HEK293 (cell line): ENCODE results near the gene MYOD1.

Experiments
- CTCF ChIA-PET: fragments of 350-600 bp; formaldehyde crosslinking; extraction: SDS; loops from one replicate; lab custom pipeline; 2021; ENCODE audit warnings: antibody characterized with exemption; lab: Yijun Ruan, JAX
- POLR2A ChIA-PET: fragments of 300-600 bp; formaldehyde crosslinking; extraction: SDS; loops from one replicate; lab custom pipeline; 2020; ENCODE audit warnings: antibody characterized with exemption, inconsistent platforms; lab: Yijun Ruan, JAX
- H3K27ac ChIP-seq: fragments of 200-500 bp; sonication (Bioruptor generic); 2 replicates; pipeline ENCODE4 v1.5.1; 2014; ENCODE audit warnings: low read depth, low read length, control low read depth, inconsistent platforms; ENCODE audit errors: extremely low read depth
- H3K36me3 ChIP-seq, 2 experiments: fragments of 200-500 bp in 1 of 2; sonication (Bioruptor generic) in 1 of 2; 1 replicate in 1 of 2; 2 replicates in 1 of 2; pipeline ENCODE4 v1.5.1; 2014 to 2017; ENCODE audit warnings: inconsistent platforms in 2 of 2, low read length in 2 of 2; ENCODE audit not compliant: control insufficient read depth in 2 of 2, insufficient read depth in 1 of 2
- H3K4me1 ChIP-seq: fragments of 200-500 bp; sonication (Bioruptor generic); 2 replicates; pipeline ENCODE4 v1.5.1; 2014; ENCODE audit warnings: mild to moderate bottlenecking, low read length, inconsistent platforms; ENCODE audit not compliant: control insufficient read depth, insufficient read depth
- H3K4me3 ChIP-seq: 2 replicates; pipeline ENCODE4 v1.5.1; 2011; ENCODE audit warnings: low read depth, mild to moderate bottlenecking, control low read depth, low read length, moderate library complexity
- H3K9me3 ChIP-seq: fragments of 200-500 bp; sonication (Bioruptor generic); 2 replicates; pipeline ENCODE4 v1.5.1; 2014; ENCODE audit warnings: low read depth, low read length, inconsistent platforms; ENCODE audit not compliant: control insufficient read depth, insufficient read depth
- CTCF ChIP-seq: fragments of 450-650 bp; formaldehyde crosslinking; IDR thresholded peaks from 2 replicates; pipeline ENCODE4 v1.5.1; 2016; ENCODE audit warnings: missing biosample characterization, missing genetic modification characterization
- GFI1B ChIP-seq: fragments of 450-650 bp; formaldehyde crosslinking; IDR thresholded peaks from 2 replicates; pipeline ENCODE4 v1.5.1; 2016; ENCODE audit warnings: missing biosample characterization, missing genetic modification characterization
- KLF10 ChIP-seq: fragments of 450-650 bp; IDR thresholded peaks from 2 replicates; pipeline ENCODE4 v1.5.1; 2018; ENCODE audit warnings: missing biosample characterization, mild to moderate bottlenecking, missing genetic modification characterization
- KLF8 ChIP-seq: fragments of 450-650 bp; formaldehyde crosslinking; IDR thresholded peaks from 2 replicates; pipeline ENCODE4 v1.5.1; 2016; ENCODE audit warnings: missing biosample characterization, missing genetic modification characterization
- MYNN ChIP-seq: fragments of 450-650 bp; formaldehyde crosslinking; IDR thresholded peaks from 2 replicates; pipeline ENCODE4 v1.5.1; 2016; ENCODE audit warnings: missing biosample characterization, missing genetic modification characterization, borderline replicate concordance
- PRDM10 ChIP-seq: fragments of 450-650 bp; formaldehyde crosslinking; IDR thresholded peaks from 2 replicates; pipeline ENCODE4 v1.5.1; 2016; ENCODE audit warnings: missing biosample characterization, missing genetic modification characterization
- TRIM28 ChIP-seq: IDR thresholded peaks from 2 replicates; pipeline ENCODE4 v1.6.1; 2011; ENCODE audit warnings: low read length, control low read depth, borderline replicate concordance
- ZBTB8A ChIP-seq: fragments of 450-650 bp; formaldehyde crosslinking; IDR thresholded peaks from 2 replicates; pipeline ENCODE4 v1.5.1; 2016; ENCODE audit warnings: missing biosample characterization, missing genetic modification characterization
- ZFHX2 ChIP-seq: fragments of 450-650 bp; formaldehyde crosslinking; conservative IDR thresholded peaks from 2 replicates; pipeline ENCODE4 v1.5.1; 2016; ENCODE audit warnings: missing biosample characterization, missing genetic modification characterization
- ZFP3 ChIP-seq: fragments of 450-650 bp; formaldehyde crosslinking; IDR thresholded peaks from 2 replicates; pipeline ENCODE4 v1.5.1; 2016; ENCODE audit warnings: low read depth, missing biosample characterization, missing genetic modification characterization
- ZNF112 ChIP-seq: fragments of 450-650 bp; formaldehyde crosslinking; IDR thresholded peaks from 2 replicates; pipeline ENCODE4 v1.5.0; 2017; ENCODE audit warnings: missing biosample characterization, missing genetic modification characterization
- ZNF16 ChIP-seq: fragments of 450-650 bp; formaldehyde crosslinking; IDR thresholded peaks from 2 replicates; pipeline ENCODE4 v1.5.1; 2016; ENCODE audit warnings: low read depth, missing biosample characterization, missing genetic modification characterization
- ZNF18 ChIP-seq: fragments of 450-650 bp; formaldehyde crosslinking; IDR thresholded peaks from 2 replicates; pipeline ENCODE4 v1.5.1; 2016; ENCODE audit warnings: missing biosample characterization, missing genetic modification characterization
- ZNF280C ChIP-seq: fragments of 450-650 bp; formaldehyde crosslinking; IDR thresholded peaks from 2 replicates; pipeline ENCODE4 v1.5.1; 2016; ENCODE audit warnings: missing biosample characterization, missing genetic modification characterization
- ZNF311 ChIP-seq: fragments of 450-650 bp; formaldehyde crosslinking; IDR thresholded peaks from 2 replicates; pipeline ENCODE4 v1.5.1; 2017; ENCODE audit warnings: missing biosample characterization, missing genetic modification characterization, borderline replicate concordance
- ZNF404 ChIP-seq: fragments of 450-650 bp; formaldehyde crosslinking; IDR thresholded peaks from 2 replicates; pipeline ENCODE4 v1.5.1; 2017; ENCODE audit warnings: missing biosample characterization, missing genetic modification characterization
- ZNF544 ChIP-seq: fragments of 450-650 bp; formaldehyde crosslinking; IDR thresholded peaks from 2 replicates; pipeline ENCODE4 v1.5.0; 2017; ENCODE audit warnings: missing biosample characterization, missing genetic modification characterization
- ZNF548 ChIP-seq: fragments of 450-650 bp; formaldehyde crosslinking; IDR thresholded peaks from 2 replicates; pipeline ENCODE4 v1.5.1; 2016; ENCODE audit warnings: missing biosample characterization, missing genetic modification characterization
- ZNF626 ChIP-seq: fragments of 450-650 bp; sonication (Bioruptor Pico); formaldehyde crosslinking; IDR thresholded peaks from 2 replicates; pipeline ENCODE4 v1.5.1; 2018; ENCODE audit warnings: missing biosample characterization, missing genetic modification characterization, inconsistent platforms
- ZNF645 ChIP-seq: fragments of 450-650 bp; formaldehyde crosslinking; IDR thresholded peaks from 2 replicates; pipeline ENCODE4; 2016; ENCODE audit warnings: missing biosample characterization, missing genetic modification characterization
- ZNF654 ChIP-seq: fragments of 450-650 bp; formaldehyde crosslinking; IDR thresholded peaks from 2 replicates; pipeline ENCODE4 v1.5.1; 2016; ENCODE audit warnings: low read depth, missing biosample characterization, missing genetic modification characterization
- ZNF777 ChIP-seq: fragments of 450-650 bp; formaldehyde crosslinking; IDR thresholded peaks from 2 replicates; pipeline ENCODE4 v1.5.1; 2017; ENCODE audit warnings: missing biosample characterization, missing genetic modification characterization, borderline replicate concordance
- ZNF830 ChIP-seq: fragments of 450-650 bp; IDR thresholded peaks from 2 replicates; pipeline ENCODE4 v1.5.0; 2018; ENCODE audit warnings: missing biosample characterization, missing genetic modification characterization, low read depth, mild to moderate bottlenecking, moderate library complexity
- ZNF837 ChIP-seq: fragments of 450-650 bp; formaldehyde crosslinking; IDR thresholded peaks from 2 replicates; pipeline ENCODE4 v1.5.1; 2016; ENCODE audit warnings: missing biosample characterization, missing genetic modification characterization
- ZSCAN30 ChIP-seq: fragments of 450-650 bp; IDR thresholded peaks from 2 replicates; pipeline ENCODE4 v1.5.1; 2018; ENCODE audit warnings: missing biosample characterization, mild to moderate bottlenecking, missing genetic modification characterization, moderate library complexity

MYOD1 gene

GRCh38 chr11:17733261-17733660, 13.9 kb downstream of the MYOD1 start:
- Histone ChIP-seq H3K4me3 (no peak overlapping the region), H3K36me3 (no peaks in the 10 kb centered on the region), H3K27ac (no peak overlapping the region), H3K9me3 (no peaks in the 10 kb centered on the region), H3K4me1 (no peaks in the 10 kb centered on the region)
- CTCF ChIA-PET = interaction anchor here (0.7 to 7.8 kb wide), 8 partner anchors 11 to 441 kb away, joined by 3 to 357 read pairs (median 8); no protein-coding TSS in a partner anchor
- POLR2A ChIA-PET = interaction anchor here (0.8 kb wide), 1 partner anchor 240 kb away, joined by 3 read pairs; no protein-coding TSS in a partner anchor
- TF ChIP-seq MYNN = no peak
- TF ChIP-seq ZNF16 (tag by site-specific recombination) = no peak

GRCh38 chr11:17734418-17734911, 15.1 kb downstream of the MYOD1 start, which contains the start of gene KCNC1:
Gene KCNC1 (plus strand): TSS chr11:17734781. CDS start chr11:17736003, 1,222 bp downstream.
- H3K9me3 ChIP-seq = no peaks in the 10 kb centered on the region
- H3K4me1 ChIP-seq = no peaks in the 10 kb centered on the region
- peak within 1 kb of the TSS; percentile 24; the same call in 1 of the 2 replicates for H3K27ac ChIP-seq
- H3K36me3 ChIP-seq = no peaks in the 10 kb centered on the region
- CTCF ChIA-PET = interaction anchor here (0.6 to 7.8 kb wide), 8 partner anchors 10 to 371 kb away, joined by 3 to 357 read pairs (median 4); partner anchors contain the start of gene SAAL1
- H3K4me3 ChIP-seq = peak within 1 kb of the TSS; percentile 53
- POLR2A ChIA-PET = interaction anchor here (0.6 kb wide), 1 partner anchor 9 kb away, joined by 3 read pairs; no protein-coding TSS in a partner anchor
- no peak for TF ChIP-seq ZNF548 (tag by site-specific recombination)
- TF ChIP-seq ZNF404 (tag by site-specific recombination) = no peak
- no peak for TF ChIP-seq ZFP3 (tag by site-specific recombination)
- TF ChIP-seq ZNF311 = no peak
- no peak for TF ChIP-seq KLF8 (tag by site-specific recombination)
- no peak for TF ChIP-seq ZNF837 (tag by site-specific recombination)
- TF ChIP-seq CTCF (tag by site-specific recombination) = no peak
- TF ChIP-seq ZFHX2 = peak; percentile 90
- TF ChIP-seq PRDM10 (tag by site-specific recombination) = peak; percentile 24; the same call in 1 of the 2 replicates
- TF ChIP-seq ZNF280C (tag by site-specific recombination) = no peak
- no peak for TF ChIP-seq ZNF112 (tag by site-specific recombination)
- no peak for TF ChIP-seq TRIM28
- TF ChIP-seq ZNF626 (tag by site-specific recombination) = no peak
- TF ChIP-seq ZNF544 (tag by site-specific recombination) = no peak
- TF ChIP-seq ZSCAN30 (tag by site-specific recombination) = no peak
- TF ChIP-seq GFI1B (tag by site-specific recombination) = no peak
- TF ChIP-seq ZNF830 (tag by site-specific recombination) = no peak
- TF ChIP-seq KLF10 (tag by site-specific recombination) = peak; percentile 50; the same call in 1 of the 2 replicates
- 0 out of 2 replicates have a peak, but pooled peaks have one; percentile 26 for TF ChIP-seq ZNF777 (tag by site-specific recombination)
- no peak for TF ChIP-seq ZNF654 (tag by site-specific recombination)
- TF ChIP-seq ZNF645 (tag by site-specific recombination) = no peak
- no peak for TF ChIP-seq ZNF18
- TF ChIP-seq ZBTB8A = peak; percentile 61; the same call in 1 of the 2 replicates
